Heart left ventricle (tissue), 13 donors: ENCODE results near the gene CCM2L.

ENCODE experiments used
- POLR2A ChIP-seq, 2 donors: fragments of 450-650 bp; IDR thresholded peaks; one replicate each; pipeline ENCODE4 v1.6.1; 2017; ENCODE audit warnings: antibody characterized with exemption in 2 of 2, mild to moderate bottlenecking in 2 of 2, moderate library complexity in 2 of 2
- TF ChIP-seq, protein P1 (sequence below), 12 donors: fragments of 200-600 bp; sonication (generic) in 4 of 12; IDR thresholded peaks; one replicate each; pipeline versions ENCODE4 v1.5.0 to v1.8.0; 2018 to 2022; ENCODE audit warnings: antibody characterized with exemption in 12 of 12, mild to moderate bottlenecking in 5 of 12
- donor health status: ischemic (EF 13 %, LVEDD 7.1; RV severe dilation, severe dysfunction).
- donor health status: DM: no; HTN: yes; CAD: no.
- donor health status: DM: no; HTN: no; CAD: no.
- donor health status: ischemic (EF 25% LVEDD 6.9; RV normal size, moderate dysfunction).
- donor health status: ischemic (EF 25% LVEDD 5.7; RV mildly dilated, moderate dysfunction).
- donor health status: ischemic (EF 35%, LVEDD 5.7; RV mildly dilated, moderate dysfunction).
- donor health status: nonischemic (EF 11% LVEDD 7.7; RV severe dilation, severe dysfunction).
- donor health status: DM: yes; HTN: yes; CAD: no.
- donor health status: PGD.
- donor health status: ischemic (EF 29% LVEDD 5.4; RV normal size, mild dysfunction).
- donor health status: nonischemic (EF 23%, LVEDD 6.1; RV moderate dilation, normal function).

DNA sequence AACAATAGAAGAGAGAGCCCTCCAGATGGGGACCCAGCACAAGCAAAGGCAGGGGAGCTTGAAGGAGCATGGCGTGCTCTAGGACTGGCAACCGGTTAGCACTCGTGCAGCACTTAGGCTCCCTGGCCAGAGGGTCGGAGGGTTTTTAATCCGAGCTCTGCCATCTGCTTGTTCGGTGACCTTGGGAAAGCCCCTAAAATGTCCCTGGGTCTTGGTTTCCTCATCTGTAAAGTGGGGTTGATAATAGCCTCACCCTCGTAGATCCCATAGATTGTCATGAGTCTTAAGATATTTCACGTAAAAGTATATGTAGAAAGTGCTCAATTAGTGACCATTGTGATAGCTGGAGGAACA, 25.2 kb downstream of the CCM2L start:
- TF ChIP-seq, protein P1, sequence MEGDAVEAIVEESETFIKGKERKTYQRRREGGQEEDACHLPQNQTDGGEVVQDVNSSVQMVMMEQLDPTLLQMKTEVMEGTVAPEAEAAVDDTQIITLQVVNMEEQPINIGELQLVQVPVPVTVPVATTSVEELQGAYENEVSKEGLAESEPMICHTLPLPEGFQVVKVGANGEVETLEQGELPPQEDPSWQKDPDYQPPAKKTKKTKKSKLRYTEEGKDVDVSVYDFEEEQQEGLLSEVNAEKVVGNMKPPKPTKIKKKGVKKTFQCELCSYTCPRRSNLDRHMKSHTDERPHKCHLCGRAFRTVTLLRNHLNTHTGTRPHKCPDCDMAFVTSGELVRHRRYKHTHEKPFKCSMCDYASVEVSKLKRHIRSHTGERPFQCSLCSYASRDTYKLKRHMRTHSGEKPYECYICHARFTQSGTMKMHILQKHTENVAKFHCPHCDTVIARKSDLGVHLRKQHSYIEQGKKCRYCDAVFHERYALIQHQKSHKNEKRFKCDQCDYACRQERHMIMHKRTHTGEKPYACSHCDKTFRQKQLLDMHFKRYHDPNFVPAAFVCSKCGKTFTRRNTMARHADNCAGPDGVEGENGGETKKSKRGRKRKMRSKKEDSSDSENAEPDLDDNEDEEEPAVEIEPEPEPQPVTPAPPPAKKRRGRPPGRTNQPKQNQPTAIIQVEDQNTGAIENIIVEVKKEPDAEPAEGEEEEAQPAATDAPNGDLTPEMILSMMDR (IDR thresholded peaks at IDR 0.05) = no peak
- TF ChIP-seq POLR2A (IDR thresholded peaks at IDR 0.05) = no peak
